HG03457 (cell line): ENCODE data around the gene ADAM19.

Source experiments
- ATAC-seq: cut with Tn5 transposase; IDR thresholded peaks from one replicate; pipeline ENCODE4 v1.9.1; 2021; ENCODE audit warnings: moderate number of reproducible peaks; ENCODE audit not compliant: unreplicated experiment

ADAM19 gene

DNA sequence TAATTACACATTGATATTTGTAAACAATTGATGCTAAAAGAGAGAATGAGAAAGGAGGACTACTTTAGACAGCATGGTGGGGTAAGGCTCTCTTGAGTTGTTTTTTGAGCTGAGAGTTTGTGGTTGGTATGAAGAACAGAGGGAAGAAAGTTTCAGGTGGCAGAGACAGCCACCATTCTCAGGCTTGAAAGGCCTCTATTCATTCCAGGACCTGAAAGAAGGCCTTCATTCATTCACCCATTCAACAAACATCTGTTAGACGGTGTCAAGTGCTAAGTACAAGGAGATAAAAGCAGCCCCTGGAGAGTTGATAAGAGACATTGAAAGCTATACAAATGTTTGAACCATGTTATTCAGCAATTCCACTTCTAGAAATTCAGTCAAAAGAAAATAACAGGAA lies 21.7 kb upstream of the ADAM19 start:
- ATAC-seq, result no peak

DNA sequence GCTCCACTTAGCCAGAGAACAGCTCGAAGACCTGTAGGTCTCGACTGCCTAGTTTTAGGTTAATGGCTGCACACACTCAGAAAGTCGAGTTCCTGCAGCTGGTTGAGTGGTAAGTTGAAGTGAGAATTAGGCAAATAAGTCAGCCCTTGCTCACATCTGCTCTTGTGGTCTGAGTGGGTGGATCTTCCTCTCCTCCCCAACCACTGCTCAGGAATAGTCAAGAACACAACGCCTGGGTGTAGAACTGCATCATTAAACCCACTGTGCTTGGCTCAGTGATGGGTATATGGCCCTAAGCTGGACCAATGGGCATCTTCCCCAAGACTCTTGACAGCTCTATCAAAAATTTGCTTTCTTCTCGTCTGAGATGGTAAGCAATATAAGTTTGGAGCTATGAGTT lies 20.9 kb upstream of the ADAM19 start:
- ATAC-seq, result peak; percentile 69

DNA sequence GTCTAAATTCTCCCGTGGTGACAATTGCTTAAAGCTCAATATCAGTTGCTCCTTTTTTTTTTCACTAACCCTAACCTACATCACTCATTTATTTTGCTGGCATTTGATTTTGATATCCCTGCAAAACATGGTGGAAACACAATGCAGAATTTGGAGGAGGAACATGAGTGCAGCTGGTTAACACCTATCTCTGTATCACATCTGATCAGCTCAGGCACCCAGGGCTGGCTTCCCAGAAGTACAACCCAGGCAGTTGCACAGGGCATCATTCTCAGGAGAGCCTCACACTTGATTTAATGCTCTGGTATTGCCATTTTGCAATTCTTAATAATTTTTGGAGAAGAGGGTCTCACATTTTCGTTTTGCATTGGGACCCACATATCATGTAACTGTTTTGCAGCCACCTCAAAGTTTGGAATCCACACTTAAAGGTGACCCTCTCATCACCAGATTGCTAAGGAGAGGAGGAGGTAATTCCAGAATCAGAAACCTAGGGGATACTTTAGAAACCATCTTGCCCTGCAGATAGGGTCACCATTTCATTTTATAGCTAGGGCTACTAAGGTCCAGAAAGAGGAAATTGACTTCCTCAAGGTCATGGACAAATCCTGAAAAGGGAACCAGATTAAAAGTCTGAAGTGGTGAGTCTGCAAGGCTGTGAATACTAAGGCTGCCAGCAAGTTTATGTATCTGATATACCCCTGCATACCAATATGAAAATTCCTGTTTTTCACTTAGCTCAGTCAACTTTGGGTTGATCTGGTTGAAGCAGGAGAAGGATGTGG lies 19.3 kb upstream of the ADAM19 start:
- no peak for ATAC-seq

DNA sequence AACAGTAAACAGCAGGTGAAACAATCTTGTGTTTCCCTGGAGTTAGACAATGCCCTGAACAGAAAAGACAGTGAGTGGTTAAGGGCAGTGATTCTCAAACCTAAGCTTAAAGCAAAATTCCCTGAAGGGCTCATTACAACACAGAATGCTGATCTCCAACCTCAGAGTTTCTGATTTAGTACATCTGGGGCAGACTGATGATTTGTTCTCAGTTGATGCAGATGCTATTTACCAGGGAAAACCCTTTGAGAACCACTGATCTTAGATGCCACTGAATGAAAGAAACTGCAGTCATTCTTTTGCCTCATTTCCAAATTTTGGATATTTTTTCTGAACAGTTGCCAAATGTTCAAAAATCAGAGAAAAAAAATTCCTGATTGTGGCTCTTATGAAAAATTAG lies 18.7 kb upstream of the ADAM19 start:
- ATAC-seq, result no peak

DNA sequence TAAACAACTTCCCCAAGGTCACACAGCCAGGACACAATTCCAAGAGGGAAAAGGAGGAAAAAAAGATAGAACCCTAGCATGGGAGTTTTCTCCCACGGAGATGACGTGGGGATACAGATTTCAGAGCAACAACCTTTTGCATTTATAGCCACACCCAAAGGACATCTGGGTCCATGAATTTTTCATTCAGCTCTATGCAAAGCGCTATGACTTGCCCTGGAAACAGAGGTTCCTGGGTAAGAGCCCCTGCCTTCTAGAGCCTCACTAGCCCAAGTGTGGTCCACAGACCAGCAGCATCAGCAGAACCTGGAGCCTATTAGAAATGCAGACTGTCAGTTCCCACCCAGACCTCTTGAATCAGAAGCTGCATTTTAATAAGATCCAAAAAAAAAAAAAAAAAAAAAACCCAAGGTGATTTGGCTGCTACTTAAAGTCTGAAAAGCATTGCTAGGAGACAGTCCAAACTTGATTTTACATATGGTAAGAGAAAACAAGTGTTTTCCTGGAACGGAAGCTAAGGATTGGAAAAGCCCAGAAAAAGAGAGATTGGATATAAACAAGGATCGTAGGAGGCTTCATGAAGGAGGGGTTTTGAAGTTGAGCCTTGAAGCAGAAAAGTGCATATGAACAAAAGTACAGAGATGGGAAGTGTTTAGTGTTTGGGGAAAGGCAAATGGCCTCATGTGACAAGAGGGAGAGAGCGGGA lies 17.6 kb upstream of the ADAM19 start:
- no peak for ATAC-seq

DNA sequence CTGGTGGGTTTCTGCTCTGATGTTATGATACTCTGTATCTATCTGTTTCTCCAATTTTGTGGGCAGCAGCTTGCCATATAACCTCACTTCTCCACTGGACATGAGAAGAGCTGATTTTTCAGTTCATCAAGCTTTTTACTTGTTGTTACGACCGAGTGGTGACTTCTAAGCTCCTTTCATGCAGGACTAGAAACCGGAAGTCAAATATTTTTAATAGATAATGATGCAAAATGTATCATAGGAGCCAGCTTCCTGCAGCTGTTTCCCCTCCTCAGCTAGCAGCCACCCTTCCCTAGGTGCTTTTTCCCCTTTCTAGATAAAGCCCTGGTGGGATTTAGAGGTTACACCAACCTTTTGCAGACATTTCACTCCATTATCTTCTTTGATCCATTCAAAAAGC lies 17.0 kb upstream of the ADAM19 start:
- ATAC-seq, result no peak

DNA sequence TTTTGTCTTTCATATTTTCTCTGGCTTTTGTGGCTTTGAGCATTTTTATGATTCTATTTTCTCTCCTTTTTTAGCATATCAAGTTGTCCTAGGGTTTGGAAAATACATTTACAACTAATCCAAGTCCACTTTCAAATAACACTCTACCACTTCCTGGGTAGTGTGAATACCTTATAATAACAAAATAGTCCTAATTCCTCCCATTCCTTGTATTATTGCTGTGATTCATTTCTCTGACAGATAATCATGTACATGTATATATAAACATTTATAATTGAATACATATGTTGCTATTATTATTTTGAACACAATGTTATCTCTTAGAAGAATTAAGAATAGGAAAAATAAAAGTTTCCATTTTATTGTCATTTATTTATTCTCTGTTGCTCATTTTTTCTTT lies 14.9 kb upstream of the ADAM19 start:
- ATAC-seq, result no peak

DNA sequence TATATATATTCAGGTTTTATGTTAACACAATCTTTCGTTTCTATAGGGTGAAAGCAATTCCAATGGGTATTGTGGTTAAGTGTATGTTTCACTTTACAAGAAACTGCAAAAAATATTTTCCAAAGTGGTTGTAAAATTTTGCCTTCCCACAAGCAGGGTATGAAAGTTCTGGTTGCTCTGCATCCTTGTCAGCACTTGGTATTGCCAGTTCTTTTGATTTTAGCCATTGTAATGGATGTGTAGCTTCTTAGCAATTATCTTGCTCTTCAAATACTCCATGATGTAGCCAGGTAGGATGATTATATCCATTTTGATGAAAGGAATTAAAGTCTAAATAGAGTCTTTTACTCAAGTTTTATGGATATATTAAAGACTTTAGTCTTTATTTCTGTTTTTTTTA lies 9.1 kb upstream of the ADAM19 start:
- no peak for ATAC-seq

DNA sequence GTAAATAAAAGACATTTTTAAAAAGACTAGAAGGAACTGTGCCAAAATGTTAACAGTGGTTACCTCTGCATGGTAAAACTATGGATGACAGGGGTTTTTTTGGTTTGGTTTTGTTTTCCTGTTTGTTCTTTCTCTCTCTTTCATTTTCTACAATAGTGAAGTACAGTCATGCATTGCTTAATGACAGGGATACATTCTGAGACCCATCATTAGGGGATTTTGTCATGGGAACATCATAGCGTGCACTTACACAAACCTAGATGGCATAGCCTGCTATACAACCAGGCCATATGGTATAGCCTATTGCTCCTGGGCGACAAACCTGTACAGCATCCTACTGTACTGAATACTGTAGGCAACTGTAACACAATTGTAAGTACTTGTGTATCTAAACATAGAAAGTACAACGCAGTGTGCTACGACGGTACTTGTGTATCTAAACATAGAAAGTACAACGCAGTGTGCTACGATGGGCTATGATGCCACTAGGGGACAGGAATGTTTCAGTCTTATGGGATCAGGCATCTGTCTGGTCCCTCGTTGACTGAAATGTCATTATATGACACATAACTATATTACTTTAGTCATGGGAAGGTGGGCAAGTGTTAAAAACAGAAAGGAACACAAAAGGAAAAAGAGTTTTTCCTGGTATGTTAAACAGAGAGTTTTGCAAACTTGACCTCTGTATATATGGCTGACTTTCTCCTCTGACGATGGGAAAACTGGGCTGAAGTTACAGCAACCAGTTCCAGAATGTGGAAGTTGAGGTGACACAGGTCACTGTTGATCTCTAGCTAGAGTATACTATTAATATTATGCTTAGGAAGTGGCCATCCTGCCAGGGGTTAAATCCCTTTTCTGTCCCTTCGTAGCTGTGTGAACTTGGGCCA lies 7.4 kb upstream of the ADAM19 start:
- peak; percentile 54 for ATAC-seq

DNA sequence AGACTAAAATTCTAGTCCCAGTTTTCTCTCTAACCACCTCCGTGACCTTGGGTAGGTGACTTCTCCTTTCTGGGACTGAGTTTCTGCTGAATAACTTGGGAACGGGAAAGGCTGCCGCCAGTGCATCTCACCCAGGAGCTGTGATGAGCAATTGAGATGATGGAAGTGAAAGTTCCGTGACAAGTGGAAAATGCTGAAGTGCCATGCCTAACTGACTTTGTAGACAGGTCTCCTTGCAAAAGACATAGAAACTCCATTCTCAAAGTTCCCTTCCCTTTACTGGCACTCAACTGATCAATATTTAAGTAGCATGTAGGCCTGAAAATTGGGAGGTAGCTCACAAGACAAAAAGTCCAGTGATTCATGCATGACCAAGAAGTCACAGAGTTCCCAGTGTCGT lies 6.3 kb upstream of the ADAM19 start:
- ATAC-seq, result no peak

DNA sequence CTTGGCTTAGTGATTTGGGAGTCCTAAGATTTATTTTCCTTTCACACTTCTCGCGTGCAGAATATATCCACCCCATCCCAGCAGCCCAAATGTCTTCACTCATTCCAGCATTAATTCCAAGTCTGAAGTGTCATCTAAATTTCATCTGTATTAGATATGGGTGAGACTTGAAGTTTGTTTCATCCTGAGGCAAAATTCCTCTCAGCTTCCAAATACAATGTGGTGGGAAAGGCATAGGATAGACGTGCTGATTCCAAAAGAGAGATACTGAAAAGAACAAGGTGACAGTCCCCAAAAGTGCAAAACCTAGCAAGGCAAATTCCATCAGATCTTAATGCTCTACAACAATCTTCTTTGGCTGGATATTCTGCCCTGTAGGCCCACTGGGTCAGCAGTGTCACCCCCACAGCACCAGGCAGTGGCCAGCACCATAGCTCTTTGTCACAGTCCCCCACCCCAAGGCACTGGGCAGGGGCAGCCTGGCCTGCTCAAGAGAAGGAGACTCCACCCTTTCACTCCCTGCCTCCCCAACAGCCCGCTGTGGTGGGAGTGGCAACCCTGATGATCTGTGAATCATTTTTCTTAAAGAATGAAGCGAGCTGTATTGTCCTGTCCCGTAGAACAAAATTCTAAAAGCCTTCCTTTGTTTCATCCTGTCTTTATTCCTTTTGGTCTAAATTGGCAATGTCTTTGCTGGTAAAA lies 2.7 kb upstream of the ADAM19 start:
- ATAC-seq, result no peak

DNA sequence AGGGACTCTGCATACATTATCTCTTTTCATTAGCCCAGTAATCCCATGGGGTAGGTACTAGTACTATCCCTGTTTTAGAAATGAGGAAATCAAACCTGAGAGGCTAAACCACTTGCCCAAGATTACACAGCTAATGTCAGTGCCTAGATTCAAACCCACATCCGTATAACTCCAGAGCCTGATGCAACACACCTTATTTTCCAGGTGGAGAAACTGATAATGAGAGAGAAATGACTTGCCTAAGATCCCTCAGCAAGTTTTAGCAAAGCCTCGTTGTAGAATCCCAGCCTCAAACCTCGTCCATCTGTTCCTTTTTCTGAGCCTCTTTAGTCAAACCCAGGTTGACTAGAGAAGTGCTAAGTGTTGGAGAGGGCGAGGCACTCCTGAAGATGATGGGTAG lies 1.1 kb upstream of the ADAM19 start:
- no peak for ATAC-seq

DNA sequence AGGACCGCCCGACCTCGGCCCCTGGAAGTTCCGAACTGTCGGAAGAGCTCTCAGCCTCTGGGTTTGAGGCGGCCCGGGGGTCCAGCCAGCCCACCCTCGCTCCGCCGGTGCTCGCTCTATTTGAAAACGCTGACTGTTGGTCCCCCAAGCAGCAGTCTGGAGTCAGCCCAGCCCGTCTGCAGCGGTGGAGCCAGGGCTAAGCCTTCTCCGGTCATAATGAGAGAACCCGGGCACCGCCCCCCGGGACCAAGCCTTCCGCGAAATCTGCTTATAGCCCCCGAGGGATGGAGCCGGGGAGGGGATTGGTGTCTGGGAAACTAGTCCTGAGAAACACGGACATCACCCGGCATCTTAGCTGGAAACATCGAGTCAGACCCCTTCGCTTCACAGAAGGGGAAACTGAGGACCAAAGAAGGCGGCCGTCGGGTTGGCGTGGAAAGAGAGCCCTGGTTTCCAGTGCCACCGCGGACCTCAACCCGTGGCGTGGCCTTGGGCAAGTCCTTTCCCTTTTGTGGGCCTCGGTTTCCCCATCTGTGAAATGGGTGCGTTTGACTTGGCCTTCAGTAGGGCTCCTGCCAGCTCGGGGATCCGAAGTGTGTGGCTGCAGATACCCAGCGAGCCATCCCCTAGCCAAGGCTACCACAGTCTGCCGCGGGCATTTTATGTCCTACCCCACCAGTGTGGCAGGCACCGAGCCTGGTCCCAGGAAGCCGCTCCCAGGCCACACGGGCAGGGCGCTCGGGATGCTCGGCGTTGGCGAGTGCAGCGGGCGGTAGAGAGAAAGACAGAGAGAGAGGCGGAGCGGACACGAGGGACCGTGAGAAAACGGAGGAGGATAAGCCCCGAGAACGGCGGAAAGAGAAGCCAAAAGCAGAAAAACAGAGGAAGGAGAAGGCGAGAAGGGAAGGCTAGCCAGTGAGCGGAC lies 857 bp downstream of the ADAM19 start:
- no peak for ATAC-seq

DNA sequence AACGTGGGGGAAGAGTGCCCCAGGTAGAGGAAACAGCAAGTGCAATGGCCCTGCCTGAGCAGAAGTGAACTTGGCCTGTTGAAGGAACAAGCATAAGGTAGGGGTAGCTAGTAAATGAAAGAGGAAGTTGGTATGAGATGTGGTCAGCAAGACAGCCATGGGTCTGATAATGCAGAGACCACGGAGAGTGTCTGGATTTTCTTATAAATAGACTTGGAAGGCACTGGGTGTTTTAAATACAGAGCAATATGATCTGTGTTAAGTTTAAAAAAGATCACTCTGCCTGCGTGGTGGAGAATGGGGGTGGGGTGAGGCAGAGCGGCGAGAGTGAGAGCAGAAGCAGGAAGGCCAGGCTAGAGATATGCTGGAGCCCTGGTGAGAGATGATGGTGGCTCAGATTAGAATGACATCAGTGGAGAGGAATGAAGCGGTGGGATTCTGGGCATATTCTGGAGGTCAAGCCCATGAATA lies 4.2 kb downstream of the ADAM19 start:
- peak; percentile 88 for ATAC-seq

DNA sequence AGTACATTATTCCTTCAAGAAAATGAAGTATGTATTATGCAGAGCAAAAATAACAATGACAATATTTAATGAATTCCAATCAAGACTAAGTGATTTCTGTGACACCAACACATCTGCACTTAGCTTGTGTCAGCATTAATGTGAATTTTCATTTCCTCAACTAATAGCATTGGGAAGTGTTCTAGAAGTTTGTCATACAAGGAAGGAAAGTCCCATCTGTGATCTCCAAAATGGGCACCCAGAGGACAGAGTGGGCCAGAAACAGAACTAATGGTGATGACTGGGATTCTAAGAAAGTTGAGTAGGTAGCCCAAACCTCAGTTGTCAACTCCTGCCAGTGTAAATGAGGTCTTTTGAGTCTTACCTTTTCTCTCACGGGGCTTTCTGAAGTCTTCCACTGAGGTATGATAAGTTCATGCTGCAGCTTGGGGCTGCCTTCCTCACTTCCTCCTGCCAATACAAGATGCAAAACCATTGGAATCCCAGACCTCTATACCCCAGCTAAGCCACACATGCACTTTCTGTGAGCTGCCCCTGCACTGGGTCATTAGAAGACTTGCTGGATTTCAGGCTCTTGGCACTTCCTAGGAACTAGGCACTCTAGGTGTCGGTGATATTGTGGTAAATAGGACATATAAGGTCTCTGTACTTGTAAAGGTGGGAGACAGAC lies 4.9 kb downstream of the ADAM19 start:
- ATAC-seq, result no peak

DNA sequence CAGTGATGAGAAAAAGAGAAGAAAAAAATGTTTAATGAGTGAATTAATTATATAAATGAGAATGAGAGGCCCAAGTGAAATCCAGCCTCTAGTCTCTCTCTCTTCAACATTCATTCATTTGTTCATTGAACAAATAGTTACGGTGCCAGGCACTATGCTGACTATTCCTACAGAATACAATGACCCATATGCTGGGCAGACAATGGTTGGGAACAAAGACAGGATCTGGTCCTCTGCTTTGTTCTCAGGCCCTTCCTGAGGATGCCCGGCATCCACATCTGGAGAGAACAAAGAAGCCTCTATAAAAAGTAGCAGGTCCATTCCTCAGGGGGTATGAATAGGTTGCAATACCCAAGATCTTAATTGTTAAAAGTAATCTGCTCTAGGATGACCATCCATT lies 6.9 kb downstream of the ADAM19 start:
- ATAC-seq, result no peak

DNA sequence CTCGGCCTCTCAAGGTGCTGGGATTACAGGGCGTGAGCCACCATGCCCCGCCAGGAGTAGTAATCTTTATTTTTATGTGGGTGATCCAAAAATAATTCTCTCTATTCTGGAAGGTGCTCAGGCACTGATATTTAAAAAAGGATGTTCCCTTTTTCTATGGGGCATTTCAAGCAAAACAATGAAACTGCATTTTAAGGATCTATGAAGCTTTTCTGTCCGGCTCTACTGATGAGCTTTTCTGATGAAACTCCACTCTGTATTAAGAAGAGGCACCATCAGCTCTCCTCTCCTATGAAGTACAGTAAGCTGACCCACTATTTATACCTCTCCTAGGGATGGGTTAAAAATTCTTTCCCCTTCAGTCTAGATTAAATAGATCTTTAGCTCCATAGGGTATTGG lies 7.4 kb downstream of the ADAM19 start:
- no peak for ATAC-seq

DNA sequence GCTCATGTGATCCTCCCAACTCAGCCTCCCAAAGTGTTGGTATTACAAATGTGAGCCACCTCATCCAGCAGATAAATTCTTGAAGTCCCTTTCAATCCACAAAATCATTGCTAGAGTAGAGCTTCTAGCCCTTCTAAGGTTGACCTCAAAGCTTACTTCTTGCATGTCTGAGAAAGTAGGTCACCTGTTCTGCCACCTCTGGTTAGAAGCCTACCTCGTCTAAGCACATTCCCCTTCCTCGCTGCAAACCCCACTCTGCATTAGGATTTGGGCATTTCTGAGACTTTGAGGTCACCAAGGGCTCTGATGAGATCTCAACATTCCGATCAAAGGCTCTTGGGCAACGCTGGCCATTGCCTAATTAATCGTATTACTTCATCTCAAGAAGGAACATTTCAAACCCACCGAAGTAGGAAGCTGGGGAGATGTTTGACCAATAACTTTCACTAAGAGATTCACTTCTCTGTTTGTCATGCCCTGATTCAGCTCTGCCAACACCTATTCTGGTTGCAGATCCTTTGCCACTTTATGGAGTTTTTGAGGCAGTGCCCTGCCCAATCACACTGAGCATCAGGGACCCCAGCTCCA lies 8.6 kb downstream of the ADAM19 start:
- ATAC-seq, result no peak
